Brain microvascular endothelial cell (primary cell): ENCODE data around the gene USP32.

ENCODE experiments used
- DNase-seq: peaks from one replicate; pipeline ENCODE4 v3.0.0-alpha.2; 2020
- H3K27ac ChIP-seq: fragments of 250-450 bp; sonication (Bioruptor Pico); 2 replicates; pipeline ENCODE4 v1.5.1; 2020; ENCODE audit warnings: mild to moderate bottlenecking, moderate library complexity
- H3K27me3 ChIP-seq: fragments of 250-450 bp; sonication (Bioruptor Pico); replicated peaks from 2 replicates; pipeline ENCODE4 v1.5.1; 2020; ENCODE audit warnings: mild to moderate bottlenecking
- H3K36me3 ChIP-seq: fragments of 250-450 bp; sonication (Bioruptor Pico); replicated peaks from 2 replicates; pipeline ENCODE4 v1.5.1; 2020; ENCODE audit warnings: mild to moderate bottlenecking
- H3K4me3 ChIP-seq: 2 replicates; pipeline ENCODE4 v1.5.1; 2011; ENCODE audit warnings: low read depth, mild to moderate bottlenecking, control low read depth, low read length, moderate library complexity
- CTCF ChIP-seq: IDR thresholded peaks from 2 replicates; pipeline ENCODE4 v1.5.1; 2011; ENCODE audit warnings: low read depth, mild to moderate bottlenecking, moderate library complexity, low read length, control low read depth, inconsistent platforms; ENCODE audit errors: missing control alignments
- in situ Hi-C: cut with HindIII; loops from 2 replicates; pipeline ENCODE4 v1.10.0; 2017; ENCODE audit warnings: low sequenced_read_pairs, low pct_ligation_motif_present

Gene USP32

GRCh38 chr17:60164697-60165096 is 227.2 kb downstream of the USP32 start:
- Histone ChIP-seq H3K36me3 (no peaks in the 10 kb centered on the region), H3K4me3 (no peak overlapping the region), H3K27ac (no peak overlapping the region), H3K27me3 (no peaks in the 10 kb centered on the region)
- in situ Hi-C loops = no loop called here
- DNase-seq = no peak
- TF ChIP-seq CTCF = no peak

- no peak for DNase-seq
- Histone ChIP-seq H3K27me3 (no peaks in the 10 kb centered on the region), H3K4me3 (no peak overlapping the region), H3K36me3 (no peaks in the 10 kb centered on the region), H3K27ac (no peak overlapping the region)
- TF ChIP-seq CTCF = no peak
- in situ Hi-C loops = no loop called here
These were observed 227.8 kb downstream of the USP32 start for GRCh38 chr17:60164164-60164563.

GRCh38 chr17:60163108-60163784 is 228.7 kb downstream of the USP32 start:
- no peaks in the 10 kb centered on the region for H3K27me3 ChIP-seq
- in situ Hi-C loops = no loop called here
- peak; percentile 45 for TF ChIP-seq CTCF
- no peak overlapping the region for H3K4me3 ChIP-seq
- H3K36me3 ChIP-seq = no peaks in the 10 kb centered on the region
- no peak overlapping the region for H3K27ac ChIP-seq
- DNase-seq = no peak

GRCh38 chr17:60161598-60162330 is 230.2 kb downstream of the USP32 start:
- no peaks in the 10 kb centered on the region for H3K36me3 ChIP-seq
- H3K27ac ChIP-seq = no peak overlapping the region
- H3K4me3 ChIP-seq = no peak overlapping the region
- TF ChIP-seq CTCF = no peak
- no peak for DNase-seq
- no peaks in the 10 kb centered on the region for H3K27me3 ChIP-seq
- in situ Hi-C loops = no loop called here

- no peaks in the 10 kb centered on the region for H3K36me3 ChIP-seq
- H3K4me3 ChIP-seq = no peak overlapping the region
- TF ChIP-seq CTCF = no peak
- no peak overlapping the region for H3K27ac ChIP-seq
- in situ Hi-C loops = no loop called here
- no peaks in the 10 kb centered on the region for H3K27me3 ChIP-seq
- no peak for DNase-seq
These were observed 231.0 kb downstream of the USP32 start for GRCh38 chr17:60160829-60161501.
